ENCODE measurements around the gene EYA2.
"Not testable (repeated sequence)": the region's sequence is repeated elsewhere in the genome, so short reads cannot be mapped to it uniquely, and the experiment has no call there.

The EYA2 gene

GRCh38 chr20:46894579-46894958 is at the start of gene EYA2:
Gene EYA2 (plus strand): TSS chr20:46894843. CDS start chr20:46990011, 95,168 bp downstream.
- DNase-seq (ENCODE audit: low spot score), result no peak

- no peak for DNase-seq (ENCODE audit: low spot score)
Measured at GRCh38 chr20:46844965-46845364, 49.7 kb upstream of the EYA2 start.

GRCh38 chr20:46849269-46849668 is 45.4 kb upstream of the EYA2 start:
- no peak for DNase-seq (ENCODE audit: low spot score)

- no peak for DNase-seq (ENCODE audit: low spot score)
Measured at GRCh38 chr20:46849751-46850150, 44.9 kb upstream of the EYA2 start.

GRCh38 chr20:46850416-46850815 is 44.2 kb upstream of the EYA2 start:
- no peak for DNase-seq (ENCODE audit: low spot score)

- DNase-seq (ENCODE audit: low spot score), result no peak
Measured at GRCh38 chr20:46850896-46851295, 43.7 kb upstream of the EYA2 start.

- no peak for DNase-seq (ENCODE audit: low spot score)
Measured at GRCh38 chr20:46851746-46852145, 42.9 kb upstream of the EYA2 start.

GRCh38 chr20:46852313-46852712 is 42.3 kb upstream of the EYA2 start:
- no peak for DNase-seq (ENCODE audit: low spot score)

GRCh38 chr20:46853926-46854325 is 40.7 kb upstream of the EYA2 start:
- DNase-seq (ENCODE audit: low spot score), result no peak

- DNase-seq (ENCODE audit: low spot score), result no peak
Measured at GRCh38 chr20:46857061-46857831, 37.4 kb upstream of the EYA2 start.

- DNase-seq (ENCODE audit: low spot score), result no peak
Measured at GRCh38 chr20:46865824-46866223, 28.8 kb upstream of the EYA2 start.

GRCh38 chr20:46870041-46870440 is 24.6 kb upstream of the EYA2 start:
- no peak for DNase-seq (ENCODE audit: low spot score)

GRCh38 chr20:46872328-46873211 is 22.1 kb upstream of the EYA2 start:
- peak; percentile 83 for DNase-seq (ENCODE audit: low spot score)

GRCh38 chr20:46875059-46875458 is 19.6 kb upstream of the EYA2 start:
- no peak for DNase-seq (ENCODE audit: low spot score)

GRCh38 chr20:46879386-46879785 is 15.3 kb upstream of the EYA2 start:
- DNase-seq (ENCODE audit: low spot score), result no peak

- not testable (repeated sequence) for DNase-seq (ENCODE audit: low spot score)
Measured at GRCh38 chr20:46879963-46880362, 14.7 kb upstream of the EYA2 start.

GRCh38 chr20:46883892-46884291 is 10.8 kb upstream of the EYA2 start:
- peak; percentile 14 for DNase-seq (ENCODE audit: low spot score)

- DNase-seq (ENCODE audit: low spot score), result no peak
Measured at GRCh38 chr20:46890682-46891081, 4.0 kb upstream of the EYA2 start.

- no peak for DNase-seq (ENCODE audit: low spot score)
Measured at GRCh38 chr20:46893051-46893450, 1.6 kb upstream of the EYA2 start.

GRCh38 chr20:46893877-46894578 is 615 bp upstream of the EYA2 start:
- no peak for DNase-seq (ENCODE audit: low spot score)

GRCh38 chr20:46894971-46895905 is 595 bp downstream of the EYA2 start:
- no peak for DNase-seq (ENCODE audit: low spot score)

GRCh38 chr20:46895906-46896242 is 1.2 kb downstream of the EYA2 start:
- no peak for DNase-seq (ENCODE audit: low spot score)

Data from COLO829 (cell line).